ENCODE results near the gene RIN3. TPM values are rescaled to one million over a fixed set of nuclear protein-coding genes. Genes with fewer than 3 reads are reported as not detected.

Gene RIN3
- total and polyA plus RNA-seq, 7 experiments from 2014 or later: 27.2 to 182 (median 114) TPM

DNA sequence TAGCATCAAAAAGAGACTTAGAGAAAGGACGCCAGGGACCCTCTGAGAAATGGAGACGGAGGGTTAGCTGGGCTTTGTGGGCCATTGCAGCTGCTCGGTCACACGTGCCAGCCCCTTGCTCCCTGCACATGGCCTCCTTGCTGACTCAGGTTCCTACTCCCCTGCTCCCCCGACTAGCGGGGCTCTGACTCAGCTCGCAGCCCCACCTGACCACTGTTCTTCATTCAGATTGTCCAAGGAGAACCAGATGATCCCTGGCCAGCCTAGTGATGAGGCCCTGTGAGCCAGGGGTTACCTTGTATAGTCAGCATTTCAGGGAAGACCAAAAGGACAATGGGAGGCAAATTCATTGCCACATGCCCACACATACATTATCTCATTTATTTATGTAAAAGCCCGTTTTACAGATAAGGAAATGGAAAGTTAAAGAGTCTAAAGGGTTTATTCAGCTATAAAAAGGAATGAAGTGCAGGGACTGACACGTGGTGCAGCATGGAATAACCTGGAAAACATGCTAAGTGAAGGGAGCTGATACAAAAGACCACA, 131.5 kb downstream of the RIN3 start:
- Mint-ChIP-seq H3K27ac (peak overlapping the region in 7 of 9 donors; percentile 91 to 100 (median 99)), H3K36me3 (peaks cover 0 to 25% (median 0%) of the 10 kb centered on the region in 5 donors), H3K4me3 (peak overlapping the region in 5 of 10 donors; percentile 16 to 100 (median 36)), H3K27me3 (no peaks in the 10 kb centered on the region), H3K9me3 (peaks cover 0 to 5% (median 0%) of the 10 kb centered on the region in 11 donors), H3K4me1 (peaks cover 42 to 62% (median 49%) of the 10 kb centered on the region in 7 donors)
- H3K4me3 ChIP-seq (ENCODE audit: low read length): no peak overlapping the region
- ChIA-PET POLR2A (interaction anchor here (0.7 to 20.6 kb wide), 6 partner anchors 11 to 544 kb away, joined by 3 to 341 read pairs (median 4); no protein-coding TSS in a partner anchor), CTCF (interaction anchor here (1.3 to 2.2 kb wide), 2 partner anchors 10 to 30 kb away, joined by 5 to 10 read pairs; no protein-coding TSS in a partner anchor)
- no peaks in the 10 kb centered on the region for H3K27me3 ChIP-seq (ENCODE audit: control insufficient read depth in 2 of 2, insufficient read depth in 2 of 2, low read length in 2 of 2)
- H3K36me3 ChIP-seq (ENCODE audit: control insufficient read depth in 2 of 3, insufficient read depth in 3 of 3, low read length in 3 of 3): peaks cover 0 to 3% (median 0%) of the 10 kb centered on the region in 3 experiments
- H3K27ac ChIP-seq (ENCODE audit: low read depth, low read length): peak overlapping the region; percentile 90
- ATAC-seq (no peak), DNase-seq (no peak)
- H3K9me3 ChIP-seq (ENCODE audit: control insufficient read depth in 2 of 3, low read length in 3 of 3): no peaks in the 10 kb centered on the region
- intact Hi-C loops (cut with micrococcal nuclease): no loop called here
- peaks cover 14 to 54% of the 10 kb centered on the region in 2 donors for H3K4me1 ChIP-seq (ENCODE audit: control insufficient read depth in 2 of 2, insufficient read depth in 2 of 2, low read length in 2 of 2)

DNA sequence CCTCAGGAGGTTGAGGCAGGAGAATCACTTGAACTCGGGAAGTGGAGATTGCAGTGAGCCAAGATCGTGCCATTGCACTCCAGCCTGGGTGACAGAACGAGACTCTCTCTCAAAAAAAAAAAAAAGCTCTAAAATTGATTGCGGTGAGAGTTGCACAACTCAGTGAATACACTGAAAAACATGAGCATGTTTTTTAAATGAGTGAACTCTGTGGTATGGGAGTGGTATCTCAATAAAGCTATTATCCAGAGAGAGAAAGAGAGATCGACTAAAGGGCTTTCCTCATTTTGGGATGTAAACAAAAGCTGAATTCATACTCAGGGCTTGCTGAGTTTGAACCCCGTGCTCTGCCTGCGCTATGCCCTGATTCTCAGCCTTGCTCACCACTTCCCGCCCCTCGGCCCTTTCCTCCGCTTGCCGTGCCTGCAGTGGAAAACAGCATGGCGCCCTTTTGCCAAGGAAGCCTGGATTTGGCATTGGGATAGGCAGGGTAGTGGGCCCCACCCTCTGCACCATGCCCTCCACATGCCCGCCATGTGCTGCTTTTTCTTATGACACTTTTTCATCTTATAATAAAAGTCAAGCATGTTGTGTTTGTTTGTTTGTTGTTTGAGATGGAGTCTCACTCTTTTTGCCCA, 132.4 kb downstream of the RIN3 start:
- Histone ChIP-seq H3K36me3 (ENCODE audit: control insufficient read depth in 2 of 3, insufficient read depth in 3 of 3, low read length in 3 of 3) (peaks cover 0 to 2% (median 0%) of the 10 kb centered on the region in 3 experiments), H3K27ac (ENCODE audit: low read depth, low read length) (peak overlapping the region; percentile 90), H3K9me3 (ENCODE audit: control insufficient read depth in 2 of 3, low read length in 3 of 3) (no peaks in the 10 kb centered on the region), H3K4me1 (ENCODE audit: control insufficient read depth in 2 of 2, insufficient read depth in 2 of 2, low read length in 2 of 2) (peaks cover 23 to 63% of the 10 kb centered on the region in 2 donors), H3K4me3 (ENCODE audit: low read length) (no peak overlapping the region), H3K27me3 (ENCODE audit: control insufficient read depth in 2 of 2, insufficient read depth in 2 of 2, low read length in 2 of 2) (no peaks in the 10 kb centered on the region)
- H3K4me1 Mint-ChIP-seq: peaks cover 49 to 72% (median 58%) of the 10 kb centered on the region in 7 donors
- H3K36me3 Mint-ChIP-seq: peaks cover 0 to 25% (median 0%) of the 10 kb centered on the region in 5 donors
- intact Hi-C loops (cut with micrococcal nuclease): no loop called here
- peak overlapping the region; percentile 56 to 100 (median 98) for H3K27ac Mint-ChIP-seq
- no peak for DNase-seq
- POLR2A ChIA-PET: interaction anchor here (0.6 to 20.6 kb wide), 8 partner anchors 8 to 647 kb away, joined by 3 to 341 read pairs (median 4); no protein-coding TSS in a partner anchor
- peak overlapping the region in 9 of 10 donors; percentile 33 to 100 (median 83) for H3K4me3 Mint-ChIP-seq
- CTCF ChIA-PET: interaction anchor here (1.2 to 1.3 kb wide), 2 partner anchors 11 to 33 kb away, joined by 3 to 5 read pairs; no protein-coding TSS in a partner anchor
- peaks cover 0 to 5% (median 0%) of the 10 kb centered on the region in 11 donors for H3K9me3 Mint-ChIP-seq
- no peaks in the 10 kb centered on the region for H3K27me3 Mint-ChIP-seq
- no peak for ATAC-seq

GRCh38 chr14:92646952-92647796, 133.6 kb downstream of the RIN3 start:
- H3K9me3 ChIP-seq (ENCODE audit: control insufficient read depth in 2 of 3, low read length in 3 of 3): no peaks in the 10 kb centered on the region
- H3K27ac Mint-ChIP-seq: peak overlapping the region; percentile 56 to 100 (median 98)
- H3K4me1 ChIP-seq (ENCODE audit: control insufficient read depth in 2 of 2, insufficient read depth in 2 of 2, low read length in 2 of 2): peaks cover 28 to 65% of the 10 kb centered on the region in 2 donors
- H3K4me3 ChIP-seq (ENCODE audit: low read length): peak overlapping the region; percentile 7
- DNase-seq (no peak), ATAC-seq (no peak)
- peaks cover 50 to 75% (median 62%) of the 10 kb centered on the region in 7 donors for H3K4me1 Mint-ChIP-seq
- no peaks in the 10 kb centered on the region for H3K27me3 ChIP-seq (ENCODE audit: control insufficient read depth in 2 of 2, insufficient read depth in 2 of 2, low read length in 2 of 2)
- H3K4me3 Mint-ChIP-seq: peak overlapping the region; percentile 67 to 100 (median 84)
- peak overlapping the region; percentile 90 for H3K27ac ChIP-seq (ENCODE audit: low read depth, low read length)
- peaks cover 0 to 5% (median 0%) of the 10 kb centered on the region in 11 donors for H3K9me3 Mint-ChIP-seq
- H3K36me3 Mint-ChIP-seq: peaks cover 0 to 25% (median 0%) of the 10 kb centered on the region in 5 donors
- CTCF ChIA-PET: interaction anchor here (0.6 to 7.7 kb wide), 3 partner anchors 33 to 42 kb away, joined by 3 to 101 read pairs (median 7); no protein-coding TSS in a partner anchor
- no peaks in the 10 kb centered on the region for H3K27me3 Mint-ChIP-seq
- H3K36me3 ChIP-seq (ENCODE audit: control insufficient read depth in 2 of 3, insufficient read depth in 3 of 3, low read length in 3 of 3): peaks cover 0 to 4% (median 0%) of the 10 kb centered on the region in 3 experiments
- intact Hi-C loops (cut with micrococcal nuclease): no loop called here
- POLR2A ChIA-PET: interaction anchor here (1.3 to 20.6 kb wide), 3 partner anchors 10 to 30 kb away, joined by 4 to 341 read pairs (median 4); no protein-coding TSS in a partner anchor

GRCh38 chr14:92647797-92648279, 134.3 kb downstream of the RIN3 start:
- POLR2A ChIA-PET: interaction anchor here (1.1 to 20.6 kb wide), 3 partner anchors 18 to 78 kb away, joined by 4 to 341 read pairs (median 4); no protein-coding TSS in a partner anchor

GRCh38 chr14:92649066-92649465, 135.5 kb downstream of the RIN3 start:
- H3K27ac ChIP-seq (ENCODE audit: low read depth, low read length): peak overlapping the region; percentile 90
- Mint-ChIP-seq H3K4me3 (peak overlapping the region in 8 of 10 donors; percentile 45 to 100 (median 100)), H3K9me3 (peaks cover 0 to 5% (median 0%) of the 10 kb centered on the region in 11 donors), H3K4me1 (peaks cover 53 to 76% (median 67%) of the 10 kb centered on the region in 7 donors), H3K36me3 (peaks cover 5 to 27% (median 5%) of the 10 kb centered on the region in 5 donors), H3K27me3 (no peaks in the 10 kb centered on the region), H3K27ac (peak overlapping the region; percentile 94 to 100 (median 99))
- intact Hi-C loops (cut with micrococcal nuclease): no loop called here
- H3K4me3 ChIP-seq (ENCODE audit: low read length): no peak overlapping the region
- peaks cover 43 to 65% of the 10 kb centered on the region in 2 donors for H3K4me1 ChIP-seq (ENCODE audit: control insufficient read depth in 2 of 2, insufficient read depth in 2 of 2, low read length in 2 of 2)
- no peak for DNase-seq
- ChIA-PET POLR2A (interaction anchor here (0.5 to 20.6 kb wide), 5 partner anchors 7 to 80 kb away, joined by 3 to 341 read pairs (median 4); no protein-coding TSS in a partner anchor), CTCF (interaction anchor here (7.7 kb wide), 1 partner anchor 35 kb away, joined by 101 read pairs; no protein-coding TSS in a partner anchor)
- H3K27me3 ChIP-seq (ENCODE audit: control insufficient read depth in 2 of 2, insufficient read depth in 2 of 2, low read length in 2 of 2): no peaks in the 10 kb centered on the region
- peaks cover 0 to 18% (median 0%) of the 10 kb centered on the region in 3 experiments for H3K36me3 ChIP-seq (ENCODE audit: control insufficient read depth in 2 of 3, insufficient read depth in 3 of 3, low read length in 3 of 3)
- H3K9me3 ChIP-seq (ENCODE audit: control insufficient read depth in 2 of 3, low read length in 3 of 3): no peaks in the 10 kb centered on the region
- ATAC-seq: no peak

More at GRCh38 chr14:92647797-92648279, 134.3 kb downstream of the RIN3 start:
- Mint-ChIP-seq H3K4me1 (peaks cover 50 to 71% (median 62%) of the 10 kb centered on the region in 7 donors), H3K27me3 (no peaks in the 10 kb centered on the region), H3K9me3 (peaks cover 0 to 5% (median 0%) of the 10 kb centered on the region in 11 donors), H3K27ac (peak overlapping the region; percentile 70 to 100 (median 99)), H3K4me3 (peak overlapping the region in 7 of 10 donors; percentile 37 to 100 (median 81)), H3K36me3 (peaks cover 0 to 19% (median 0%) of the 10 kb centered on the region in 5 donors)
- ATAC-seq: no peak
- peak overlapping the region; percentile 90 for H3K27ac ChIP-seq (ENCODE audit: low read depth, low read length)
- CTCF ChIA-PET: interaction anchor here (0.6 to 7.7 kb wide), 2 partner anchors 34 to 43 kb away, joined by 7 to 101 read pairs; no protein-coding TSS in a partner anchor
- peaks cover 34 to 65% of the 10 kb centered on the region in 2 donors for H3K4me1 ChIP-seq (ENCODE audit: control insufficient read depth in 2 of 2, insufficient read depth in 2 of 2, low read length in 2 of 2)
- intact Hi-C loops (cut with micrococcal nuclease): no loop called here
- no peak for DNase-seq
- H3K36me3 ChIP-seq (ENCODE audit: control insufficient read depth in 2 of 3, insufficient read depth in 3 of 3, low read length in 3 of 3): peaks cover 0 to 11% (median 0%) of the 10 kb centered on the region in 3 experiments
- no peaks in the 10 kb centered on the region for H3K27me3 ChIP-seq (ENCODE audit: control insufficient read depth in 2 of 2, insufficient read depth in 2 of 2, low read length in 2 of 2)
- no peak overlapping the region for H3K4me3 ChIP-seq (ENCODE audit: low read length)
- H3K9me3 ChIP-seq (ENCODE audit: control insufficient read depth in 2 of 3, low read length in 3 of 3): no peaks in the 10 kb centered on the region

Data from naive thymus-derived CD4-positive, alpha-beta T cell (primary cell).